ENCODE data around the gene MXRA8.
"Not testable (repeated sequence)": the region's sequence is repeated elsewhere in the genome, so short reads cannot be mapped to it uniquely, and the experiment has no call there.

Gene MXRA8

GRCh38 chr1:1358433-1359271, at the start of gene MXRA8:
MXRA8 (minus strand) TSS chr1:1358555; CDS start chr1:1358504, 51 bp downstream.
- no peak for DNase-seq

- no peak for DNase-seq
Observed at GRCh38 chr1:1407636-1408318, 49.4 kb upstream of the MXRA8 start.

- peak; percentile 92 for DNase-seq
Observed at GRCh38 chr1:1406821-1407635, 48.7 kb upstream of the MXRA8 start, which contains the start of gene MRPL20. MRPL20 (minus strand) TSS chr1:1407293; CDS start chr1:1407217, 76 bp downstream.

GRCh38 chr1:1406101-1406820, 47.9 kb upstream of the MXRA8 start:
- DNase-seq, result no peak

GRCh38 chr1:1403653-1404052, 45.3 kb upstream of the MXRA8 start:
- no peak for DNase-seq

GRCh38 chr1:1402901-1403392, 44.6 kb upstream of the MXRA8 start:
- not testable (repeated sequence) for DNase-seq

GRCh38 chr1:1402072-1402900, 43.9 kb upstream of the MXRA8 start:
- DNase-seq, result no peak

- no peak for DNase-seq
Observed at GRCh38 chr1:1401457-1402010, 43.2 kb upstream of the MXRA8 start.

- DNase-seq, result no peak
Observed at GRCh38 chr1:1400576-1401456, 42.5 kb upstream of the MXRA8 start.

GRCh38 chr1:1399872-1400575, 41.7 kb upstream of the MXRA8 start:
- DNase-seq, result no peak

GRCh38 chr1:1399187-1399871, 41.0 kb upstream of the MXRA8 start, which contains the start of gene CCNL2:
CCNL2 (minus strand) TSS chr1:1399335; CDS start chr1:1399306, 29 bp downstream.
- peak; percentile 98 for DNase-seq

GRCh38 chr1:1398677-1399186, 40.4 kb upstream of the MXRA8 start:
- no peak for DNase-seq

GRCh38 chr1:1397839-1398523, 39.6 kb upstream of the MXRA8 start:
- DNase-seq, result no peak

- DNase-seq, result no peak
Observed at GRCh38 chr1:1395166-1395565, 36.8 kb upstream of the MXRA8 start.

- DNase-seq, result no peak
Observed at GRCh38 chr1:1394116-1394515, 35.8 kb upstream of the MXRA8 start.

GRCh38 chr1:1393428-1393827, 35.1 kb upstream of the MXRA8 start:
- no peak for DNase-seq

- DNase-seq, result no peak
Observed at GRCh38 chr1:1393014-1393413, 34.7 kb upstream of the MXRA8 start.

GRCh38 chr1:1391225-1391624, 32.9 kb upstream of the MXRA8 start:
- no peak for DNase-seq
